ENCODE results near the gene DRC3. TPM values are rescaled to one million over a fixed set of nuclear protein-coding genes. Genes with fewer than 3 reads are reported as not detected.

DRC3 gene
- total RNA-seq, 1 donor from 2014 or later: 13.4 TPM

- intact Hi-C loops (cut with DNase I): no loop called here
- Histone ChIP-seq H3K4me3 (peak overlapping the region; percentile 81), H3K27ac (peak overlapping the region; percentile 84), H3K9me3 (no peaks in the 10 kb centered on the region), H3K36me3 (no peaks in the 10 kb centered on the region), H3K4me1 (peaks cover 38% of the 10 kb centered on the region), H3K27me3 (ENCODE audit: low read depth) (no peaks in the 10 kb centered on the region)
- DNase-seq (no peak), ATAC-seq (no peak)
- TF ChIP-seq CTCF (IDR thresholded peaks at IDR 0.05): no peak
Observed at GRCh38 chr17:18040261-18040858, 67.7 kb downstream of the DRC3 start.

GRCh38 chr17:18041776-18042175 is 69.1 kb downstream of the DRC3 start:
- TF ChIP-seq CTCF (IDR thresholded peaks at IDR 0.05): no peak
- DNase-seq: no peak
- H3K4me3 ChIP-seq: no peak overlapping the region
- no peaks in the 10 kb centered on the region for H3K9me3 ChIP-seq
- H3K27ac ChIP-seq: no peak overlapping the region
- H3K4me1 ChIP-seq: peaks cover 36% of the 10 kb centered on the region
- H3K36me3 ChIP-seq: peaks cover 13% of the 10 kb centered on the region
- no peak for ATAC-seq
- no peaks in the 10 kb centered on the region for H3K27me3 ChIP-seq (ENCODE audit: low read depth)
- intact Hi-C loops (cut with DNase I): no loop called here

- Histone ChIP-seq H3K27ac (no peak overlapping the region), H3K4me1 (peaks cover 24% of the 10 kb centered on the region), H3K9me3 (no peaks in the 10 kb centered on the region), H3K4me3 (no peak overlapping the region), H3K36me3 (peaks cover 22% of the 10 kb centered on the region), H3K27me3 (ENCODE audit: low read depth) (no peaks in the 10 kb centered on the region)
- TF ChIP-seq CTCF (IDR thresholded peaks at IDR 0.05): no peak
- intact Hi-C loops (cut with DNase I): no loop called here
- DNase-seq (no peak), ATAC-seq (no peak)
Observed at GRCh38 chr17:18042983-18043382, 70.3 kb downstream of the DRC3 start.

GRCh38 chr17:18043491-18043890 is 70.8 kb downstream of the DRC3 start:
- intact Hi-C loops (cut with DNase I): no loop called here
- Histone ChIP-seq H3K9me3 (no peaks in the 10 kb centered on the region), H3K4me3 (no peak overlapping the region), H3K4me1 (peaks cover 19% of the 10 kb centered on the region), H3K27me3 (ENCODE audit: low read depth) (no peaks in the 10 kb centered on the region), H3K36me3 (peaks cover 25% of the 10 kb centered on the region), H3K27ac (no peak overlapping the region)
- DNase-seq: no peak
- ATAC-seq: no peak
- no peak for TF ChIP-seq CTCF (IDR thresholded peaks at IDR 0.05)

GRCh38 chr17:18044609-18045008 is 71.9 kb downstream of the DRC3 start:
- H3K27me3 ChIP-seq (ENCODE audit: low read depth): no peaks in the 10 kb centered on the region
- ATAC-seq (no peak), DNase-seq (no peak)
- TF ChIP-seq CTCF (IDR thresholded peaks at IDR 0.05): no peak
- H3K36me3 ChIP-seq: peaks cover 26% of the 10 kb centered on the region
- no peaks in the 10 kb centered on the region for H3K9me3 ChIP-seq
- peaks cover 19% of the 10 kb centered on the region for H3K4me1 ChIP-seq
- intact Hi-C loops (cut with DNase I): no loop called here
- H3K4me3 ChIP-seq: no peak overlapping the region
- no peak overlapping the region for H3K27ac ChIP-seq

Measured in lower lobe of right lung (tissue), 2 donors.